Measurements from ENCODE around the gene SNAPC1. TPM values are rescaled to one million over a fixed set of nuclear protein-coding genes. Genes with fewer than 3 reads are reported as not detected.

The SNAPC1 gene
- total RNA-seq, 2 experiments from 2014 or later = 4.8 to 5.0 TPM

DNA sequence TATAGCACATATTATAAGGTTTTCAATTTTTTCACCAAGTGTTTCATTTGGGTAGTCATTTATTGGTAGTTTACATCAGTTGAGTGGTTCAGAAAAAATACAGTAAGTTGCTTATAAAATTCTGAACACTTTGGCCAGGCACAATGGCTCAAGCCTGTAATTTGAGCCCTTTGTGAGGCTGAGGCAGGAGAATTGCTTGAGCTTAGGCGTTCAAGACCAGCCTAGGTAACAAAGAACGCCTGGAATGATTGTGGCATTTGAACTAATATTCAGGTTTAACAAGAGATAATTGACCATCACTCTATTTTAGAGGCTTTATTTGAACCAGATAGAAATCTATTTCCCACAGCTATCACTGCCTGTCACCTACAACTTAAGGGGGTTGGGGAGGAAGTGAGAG lies 44.2 kb upstream of the SNAPC1 start:
- H3K36me3 ChIP-seq (ENCODE audit: insufficient read depth, low read length) = peaks cover 20% of the 10 kb centered on the region
- intact Hi-C loops (cut with DNase I, micrococcal nuclease) = loop anchor here (2.0 to 5.0 kb wide), 3 partner anchors 13 to 151 kb away; no protein-coding TSS in a partner anchor
- no peaks in the 10 kb centered on the region for H3K9me3 ChIP-seq (ENCODE audit: control insufficient read depth in 1 of 2, insufficient read depth in 1 of 2, low read length in 2 of 2)
- peaks cover 25% of the 10 kb centered on the region for H3K36me3 Mint-ChIP-seq (ENCODE audit: low read depth)
- H3K27me3 Mint-ChIP-seq = no peaks in the 10 kb centered on the region
- H3K9me3 Mint-ChIP-seq = no peaks in the 10 kb centered on the region
- DNase-seq (no peak), ATAC-seq (ENCODE audit: poor library complexity) (no peak)
- peaks cover 32% of the 10 kb centered on the region for H3K4me1 ChIP-seq (ENCODE audit: insufficient read depth, low read length)
- ChIA-PET CTCF (no interaction called here), POLR2A (interaction anchor here (0.6 to 2.3 kb wide), 4 partner anchors 18 to 315 kb away, joined by 3 to 8 read pairs (median 3); no protein-coding TSS in a partner anchor)
- no peak overlapping the region for H3K4me3 ChIP-seq (ENCODE audit: low read length)
- H3K4me3 Mint-ChIP-seq = no peak overlapping the region
- TF ChIP-seq, protein P1, sequence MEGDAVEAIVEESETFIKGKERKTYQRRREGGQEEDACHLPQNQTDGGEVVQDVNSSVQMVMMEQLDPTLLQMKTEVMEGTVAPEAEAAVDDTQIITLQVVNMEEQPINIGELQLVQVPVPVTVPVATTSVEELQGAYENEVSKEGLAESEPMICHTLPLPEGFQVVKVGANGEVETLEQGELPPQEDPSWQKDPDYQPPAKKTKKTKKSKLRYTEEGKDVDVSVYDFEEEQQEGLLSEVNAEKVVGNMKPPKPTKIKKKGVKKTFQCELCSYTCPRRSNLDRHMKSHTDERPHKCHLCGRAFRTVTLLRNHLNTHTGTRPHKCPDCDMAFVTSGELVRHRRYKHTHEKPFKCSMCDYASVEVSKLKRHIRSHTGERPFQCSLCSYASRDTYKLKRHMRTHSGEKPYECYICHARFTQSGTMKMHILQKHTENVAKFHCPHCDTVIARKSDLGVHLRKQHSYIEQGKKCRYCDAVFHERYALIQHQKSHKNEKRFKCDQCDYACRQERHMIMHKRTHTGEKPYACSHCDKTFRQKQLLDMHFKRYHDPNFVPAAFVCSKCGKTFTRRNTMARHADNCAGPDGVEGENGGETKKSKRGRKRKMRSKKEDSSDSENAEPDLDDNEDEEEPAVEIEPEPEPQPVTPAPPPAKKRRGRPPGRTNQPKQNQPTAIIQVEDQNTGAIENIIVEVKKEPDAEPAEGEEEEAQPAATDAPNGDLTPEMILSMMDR (IDR thresholded peaks at IDR 0.05) = no peak
- no peak overlapping the region for H3K27ac ChIP-seq (ENCODE audit: low read depth in 1 of 2, low read length in 2 of 2)
- no peaks in the 10 kb centered on the region for H3K27me3 ChIP-seq (ENCODE audit: control insufficient read depth in 1 of 2, insufficient read depth in 2 of 2, low read length in 2 of 2)
- H3K27ac Mint-ChIP-seq = peak overlapping the region; percentile 73
- H3K4me1 Mint-ChIP-seq (ENCODE audit: low read depth) = peaks cover 82% of the 10 kb centered on the region

DNA sequence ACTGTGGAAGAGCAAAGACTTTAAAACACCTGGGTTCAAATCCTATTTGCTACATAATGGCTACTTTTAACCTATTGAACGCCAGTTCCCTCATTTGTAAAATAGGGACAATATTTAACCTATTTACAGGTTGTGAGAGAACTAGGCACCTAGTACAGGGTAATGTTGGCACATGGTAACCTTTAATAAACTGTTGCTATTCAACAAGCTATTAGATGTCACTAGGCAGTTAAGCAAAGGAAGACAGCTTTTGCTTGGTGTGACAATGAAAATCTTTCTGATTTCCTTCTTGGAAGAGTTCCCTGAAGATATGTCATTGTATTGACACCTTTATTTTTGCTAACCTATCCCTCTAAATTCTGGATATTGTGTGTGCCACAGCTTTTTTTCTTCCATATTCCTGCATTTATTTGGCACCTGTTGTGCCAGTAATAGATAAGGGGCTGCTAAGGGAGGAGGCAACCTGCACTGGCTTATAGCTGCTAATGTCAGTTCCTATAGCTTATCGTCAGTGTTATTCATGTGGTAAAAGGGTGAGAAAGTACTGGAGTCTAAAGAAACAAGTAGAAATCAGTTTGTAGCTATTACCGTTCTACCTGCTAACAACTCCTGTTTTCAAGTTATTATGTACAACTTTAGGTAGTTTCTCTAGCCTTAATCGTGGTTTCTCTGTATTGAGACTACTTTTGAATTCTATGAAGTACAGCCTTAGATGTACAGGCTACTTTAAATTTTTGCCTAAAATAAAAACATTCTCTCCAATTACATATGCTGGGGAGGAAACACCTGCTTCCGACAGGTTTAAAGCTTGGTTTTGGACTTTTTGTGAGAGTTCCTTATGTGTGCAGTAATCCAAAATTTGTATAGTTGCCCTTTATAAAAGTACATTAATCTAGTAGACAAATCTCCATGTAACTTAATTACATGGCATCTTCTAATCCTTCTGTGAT lies 42.6 kb upstream of the SNAPC1 start:
- peak overlapping the region; percentile 73 for H3K27ac Mint-ChIP-seq
- ChIA-PET POLR2A (interaction anchor here (1.0 to 2.3 kb wide), 11 partner anchors 10 to 243 kb away, joined by 3 to 24 read pairs (median 4); partner anchors contain the start of genes HIF1A and SNAPC1), CTCF (interaction anchor here (0.6 to 1.0 kb wide), 3 partner anchors 11 to 92 kb away, joined by 3 read pairs; no protein-coding TSS in a partner anchor)
- no peaks in the 10 kb centered on the region for H3K27me3 Mint-ChIP-seq
- TF ChIP-seq, protein P1 (IDR thresholded peaks at IDR 0.05) = no peak
- H3K4me3 ChIP-seq (ENCODE audit: low read length) = no peak overlapping the region
- ATAC-seq (ENCODE audit: poor library complexity) = peak; percentile 77
- peaks cover 80% of the 10 kb centered on the region for H3K4me1 Mint-ChIP-seq (ENCODE audit: low read depth)
- no peaks in the 10 kb centered on the region for H3K9me3 Mint-ChIP-seq
- H3K27me3 ChIP-seq (ENCODE audit: control insufficient read depth in 1 of 2, insufficient read depth in 2 of 2, low read length in 2 of 2) = no peaks in the 10 kb centered on the region
- peaks cover 26% of the 10 kb centered on the region for H3K4me1 ChIP-seq (ENCODE audit: insufficient read depth, low read length)
- H3K9me3 ChIP-seq (ENCODE audit: control insufficient read depth in 1 of 2, insufficient read depth in 1 of 2, low read length in 2 of 2) = no peaks in the 10 kb centered on the region
- intact Hi-C loops (cut with DNase I, micrococcal nuclease) = loop anchor here (2.0 to 5.0 kb wide), 3 partner anchors 15 to 152 kb away; no protein-coding TSS in a partner anchor
- peaks cover 36% of the 10 kb centered on the region for H3K36me3 ChIP-seq (ENCODE audit: insufficient read depth, low read length)
- peaks cover 38% of the 10 kb centered on the region for H3K36me3 Mint-ChIP-seq (ENCODE audit: low read depth)
- peak in 3 of 14 experiments; percentile 49 to 57 (median 52) for DNase-seq
- peak overlapping the region; percentile 49 for H3K4me3 Mint-ChIP-seq
- H3K27ac ChIP-seq (ENCODE audit: low read depth in 1 of 2, low read length in 2 of 2) = peak overlapping the region; percentile 18 to 46

DNA sequence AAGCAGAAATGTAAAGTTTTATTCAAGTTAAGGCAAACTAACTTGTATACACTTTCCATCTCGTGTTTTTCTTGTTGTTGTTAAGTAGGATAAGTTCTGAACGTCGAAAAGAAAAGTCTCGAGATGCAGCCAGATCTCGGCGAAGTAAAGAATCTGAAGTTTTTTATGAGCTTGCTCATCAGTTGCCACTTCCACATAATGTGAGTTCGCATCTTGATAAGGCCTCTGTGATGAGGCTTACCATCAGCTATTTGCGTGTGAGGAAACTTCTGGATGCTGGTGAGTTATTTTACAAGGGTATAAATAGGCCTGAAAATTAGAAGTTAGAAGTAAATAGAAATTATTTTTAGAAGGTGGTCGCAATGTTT lies 41.9 kb upstream of the SNAPC1 start:
- Mint-ChIP-seq H3K27me3 (no peaks in the 10 kb centered on the region), H3K4me1 (ENCODE audit: low read depth) (peaks cover 79% of the 10 kb centered on the region), H3K27ac (peak overlapping the region; percentile 73), H3K4me3 (peak overlapping the region; percentile 49), H3K9me3 (no peaks in the 10 kb centered on the region), H3K36me3 (ENCODE audit: low read depth) (peaks cover 44% of the 10 kb centered on the region)
- Histone ChIP-seq H3K4me1 (ENCODE audit: insufficient read depth, low read length) (peaks cover 26% of the 10 kb centered on the region), H3K36me3 (ENCODE audit: insufficient read depth, low read length) (peaks cover 41% of the 10 kb centered on the region), H3K9me3 (ENCODE audit: control insufficient read depth in 1 of 2, insufficient read depth in 1 of 2, low read length in 2 of 2) (no peaks in the 10 kb centered on the region), H3K4me3 (ENCODE audit: low read length) (no peak overlapping the region), H3K27me3 (ENCODE audit: control insufficient read depth in 1 of 2, insufficient read depth in 2 of 2, low read length in 2 of 2) (no peaks in the 10 kb centered on the region), H3K27ac (ENCODE audit: low read depth in 1 of 2, low read length in 2 of 2) (peak overlapping the region; percentile 18 to 46)
- ChIA-PET CTCF (interaction anchor here (1.0 kb wide), 2 partner anchors 10 to 19 kb away, joined by 3 read pairs; no protein-coding TSS in a partner anchor), POLR2A (interaction anchor here (0.6 to 2.3 kb wide), 12 partner anchors 14 to 244 kb away, joined by 3 to 24 read pairs (median 4); partner anchors contain the start of genes HIF1A and SNAPC1)
- ATAC-seq (ENCODE audit: poor library complexity) = peak; percentile 28
- TF ChIP-seq, protein P1 (IDR thresholded peaks at IDR 0.05) = no peak
- intact Hi-C loops (cut with DNase I, micrococcal nuclease) = no loop called here
- peak in 3 of 14 experiments; percentile 15 to 38 (median 34) for DNase-seq

All from CD4-positive, alpha-beta T cell (primary cell).